ENCODE results near the gene LIPC. TPM values are rescaled to one million over a fixed set of nuclear protein-coding genes. Genes with fewer than 3 reads are reported as not detected.

LIPC gene
- total and polyA plus RNA-seq, 3 donors from 2014 or later = 0.12 to 0.37 TPM; not detected in 1

DNA sequence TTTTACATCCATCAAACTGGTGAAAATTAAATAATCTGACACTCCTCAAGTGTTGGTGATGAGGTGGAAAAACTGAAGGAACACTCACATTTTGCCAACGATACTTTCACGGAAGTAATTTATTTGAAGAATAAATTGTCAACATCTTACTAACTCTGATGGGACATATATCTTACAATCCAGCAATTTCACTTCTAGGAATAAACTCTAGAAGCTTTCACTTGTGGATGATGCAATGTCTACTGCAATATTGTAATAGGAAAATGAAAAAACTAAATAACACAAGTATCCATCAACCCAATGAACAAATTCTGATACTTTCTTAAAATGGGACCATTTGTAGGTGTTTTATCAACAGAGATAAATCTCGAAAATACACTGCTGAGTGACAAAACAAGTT is 16.2 kb upstream of the LIPC start:
- Histone ChIP-seq H3K9me3 (no peaks in the 10 kb centered on the region), H3K27me3 (no peaks in the 10 kb centered on the region), H3K4me3 (no peak overlapping the region), H3K4me1 (no peaks in the 10 kb centered on the region), H3K36me3 (ENCODE audit: low read depth, missing control alignments) (no peaks in the 10 kb centered on the region), H3K27ac (no peak overlapping the region)
- no peak for DNase-seq
- intact Hi-C loops (cut with DNase I; ENCODE audit: low total_unique reads) = no loop called here
- 94 to 97% methylated on average over 3 of the region's 3 CpGs for WGBS, 2 donors
- TF ChIP-seq POLR2A (IDR thresholded peaks at IDR 0.05) = no peak
- TF ChIP-seq, protein P1, sequence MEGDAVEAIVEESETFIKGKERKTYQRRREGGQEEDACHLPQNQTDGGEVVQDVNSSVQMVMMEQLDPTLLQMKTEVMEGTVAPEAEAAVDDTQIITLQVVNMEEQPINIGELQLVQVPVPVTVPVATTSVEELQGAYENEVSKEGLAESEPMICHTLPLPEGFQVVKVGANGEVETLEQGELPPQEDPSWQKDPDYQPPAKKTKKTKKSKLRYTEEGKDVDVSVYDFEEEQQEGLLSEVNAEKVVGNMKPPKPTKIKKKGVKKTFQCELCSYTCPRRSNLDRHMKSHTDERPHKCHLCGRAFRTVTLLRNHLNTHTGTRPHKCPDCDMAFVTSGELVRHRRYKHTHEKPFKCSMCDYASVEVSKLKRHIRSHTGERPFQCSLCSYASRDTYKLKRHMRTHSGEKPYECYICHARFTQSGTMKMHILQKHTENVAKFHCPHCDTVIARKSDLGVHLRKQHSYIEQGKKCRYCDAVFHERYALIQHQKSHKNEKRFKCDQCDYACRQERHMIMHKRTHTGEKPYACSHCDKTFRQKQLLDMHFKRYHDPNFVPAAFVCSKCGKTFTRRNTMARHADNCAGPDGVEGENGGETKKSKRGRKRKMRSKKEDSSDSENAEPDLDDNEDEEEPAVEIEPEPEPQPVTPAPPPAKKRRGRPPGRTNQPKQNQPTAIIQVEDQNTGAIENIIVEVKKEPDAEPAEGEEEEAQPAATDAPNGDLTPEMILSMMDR (IDR thresholded peaks at IDR 0.05) = no peak

DNA sequence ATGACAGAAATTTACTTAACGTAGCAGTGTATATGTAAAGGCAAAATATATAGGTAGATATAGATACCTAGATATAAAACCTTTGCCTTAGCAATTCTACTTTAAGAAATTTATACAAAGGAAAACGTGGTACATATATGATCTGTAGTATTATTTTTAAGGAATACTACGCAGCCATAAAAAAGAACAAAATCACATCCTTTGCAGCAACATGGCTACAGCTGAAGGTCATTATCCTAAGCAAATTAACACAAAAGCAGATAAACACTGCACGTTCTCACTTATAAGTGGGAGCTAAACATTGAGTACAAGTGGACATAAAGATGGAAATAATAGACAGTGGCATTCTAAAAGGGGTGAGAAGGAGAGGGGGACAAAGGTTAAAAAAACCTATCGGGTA is 14.8 kb upstream of the LIPC start:
- WGBS, 2 donors = 86 to 92% methylated on average over 5 of the region's 5 CpGs
- Histone ChIP-seq H3K36me3 (ENCODE audit: low read depth, missing control alignments) (no peaks in the 10 kb centered on the region), H3K27ac (no peak overlapping the region), H3K27me3 (no peaks in the 10 kb centered on the region), H3K4me1 (peaks cover 3% of the 10 kb centered on the region), H3K9me3 (no peaks in the 10 kb centered on the region), H3K4me3 (no peak overlapping the region)
- TF ChIP-seq, protein P1 (IDR thresholded peaks at IDR 0.05) = no peak
- no peak for TF ChIP-seq POLR2A (IDR thresholded peaks at IDR 0.05)
- intact Hi-C loops (cut with DNase I; ENCODE audit: low total_unique reads) = no loop called here
- no peak for DNase-seq

DNA sequence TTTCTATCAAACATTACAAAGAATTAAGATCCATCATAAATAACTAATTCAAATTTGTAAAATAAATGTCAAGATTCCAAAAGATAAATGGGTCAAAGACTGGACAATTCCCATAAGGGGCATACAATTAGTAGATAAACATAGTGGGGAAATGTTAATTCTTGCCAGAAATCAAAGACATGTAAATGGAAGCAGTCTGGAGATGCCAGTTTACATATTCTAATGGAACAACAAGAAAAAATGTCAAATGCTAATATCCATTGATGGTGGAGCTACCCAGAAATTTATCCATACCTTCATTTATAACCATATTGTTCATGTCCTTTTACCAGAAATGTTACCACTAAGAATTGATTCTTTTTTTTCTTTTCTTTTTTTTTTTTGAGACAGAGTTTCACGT is 13.7 kb upstream of the LIPC start:
- DNase-seq = no peak
- H3K9me3 ChIP-seq = no peaks in the 10 kb centered on the region
- no peak overlapping the region for H3K4me3 ChIP-seq
- intact Hi-C loops (cut with DNase I; ENCODE audit: low total_unique reads) = no loop called here
- TF ChIP-seq, protein P1 (IDR thresholded peaks at IDR 0.05) = no peak
- TF ChIP-seq POLR2A (IDR thresholded peaks at IDR 0.05) = no peak
- no peaks in the 10 kb centered on the region for H3K27me3 ChIP-seq
- H3K27ac ChIP-seq = no peak overlapping the region
- no peaks in the 10 kb centered on the region for H3K36me3 ChIP-seq (ENCODE audit: low read depth, missing control alignments)
- peaks cover 3% of the 10 kb centered on the region for H3K4me1 ChIP-seq
- WGBS, 2 donors = 95 to 100% methylated on average over 1 of the region's 1 CpG

DNA sequence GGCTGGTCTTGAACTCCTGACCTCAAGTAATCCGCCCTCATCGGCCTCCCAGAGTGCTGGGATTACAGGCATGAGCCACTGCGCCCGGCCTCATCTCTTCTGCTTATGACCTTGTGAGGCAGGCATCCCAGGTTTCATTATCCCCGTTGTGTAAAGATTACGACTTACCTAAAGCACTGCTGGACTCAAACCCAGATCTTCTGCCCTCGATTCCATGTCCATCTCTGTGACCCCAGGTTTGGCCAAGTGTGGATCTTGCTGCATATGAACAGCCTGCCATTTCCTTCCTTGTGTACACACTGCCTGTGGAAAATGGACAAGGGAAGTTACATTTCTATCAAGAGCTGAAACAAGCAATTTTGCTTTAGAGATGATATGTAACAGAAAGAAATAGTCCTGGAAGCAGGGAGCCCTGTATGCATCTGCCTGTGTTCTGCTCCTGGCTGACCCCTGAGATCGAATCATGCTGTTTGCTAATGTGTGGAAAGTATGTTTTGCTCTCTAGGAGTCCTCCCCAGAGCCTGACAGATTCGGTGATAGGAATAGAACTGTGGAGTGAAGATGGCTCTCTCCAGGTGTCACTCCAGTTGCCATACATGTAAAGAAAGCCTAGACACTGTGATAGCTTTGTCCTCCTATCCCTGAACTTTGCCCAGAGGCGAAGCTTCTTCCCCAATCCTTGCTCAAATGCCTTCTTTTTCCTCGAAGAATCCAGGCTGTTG is 11.8 kb upstream of the LIPC start:
- no peak for DNase-seq
- intact Hi-C loops (cut with DNase I; ENCODE audit: low total_unique reads) = no loop called here
- H3K4me3 ChIP-seq = no peak overlapping the region
- no peaks in the 10 kb centered on the region for H3K27me3 ChIP-seq
- no peaks in the 10 kb centered on the region for H3K36me3 ChIP-seq (ENCODE audit: low read depth, missing control alignments)
- WGBS, 2 donors = 88 to 91% methylated on average over 11 of the region's 11 CpGs
- H3K27ac ChIP-seq = no peak overlapping the region
- TF ChIP-seq POLR2A (IDR thresholded peaks at IDR 0.05) = no peak
- TF ChIP-seq, protein P1 (IDR thresholded peaks at IDR 0.05) = no peak
- H3K9me3 ChIP-seq = no peaks in the 10 kb centered on the region
- peaks cover 3% of the 10 kb centered on the region for H3K4me1 ChIP-seq

DNA sequence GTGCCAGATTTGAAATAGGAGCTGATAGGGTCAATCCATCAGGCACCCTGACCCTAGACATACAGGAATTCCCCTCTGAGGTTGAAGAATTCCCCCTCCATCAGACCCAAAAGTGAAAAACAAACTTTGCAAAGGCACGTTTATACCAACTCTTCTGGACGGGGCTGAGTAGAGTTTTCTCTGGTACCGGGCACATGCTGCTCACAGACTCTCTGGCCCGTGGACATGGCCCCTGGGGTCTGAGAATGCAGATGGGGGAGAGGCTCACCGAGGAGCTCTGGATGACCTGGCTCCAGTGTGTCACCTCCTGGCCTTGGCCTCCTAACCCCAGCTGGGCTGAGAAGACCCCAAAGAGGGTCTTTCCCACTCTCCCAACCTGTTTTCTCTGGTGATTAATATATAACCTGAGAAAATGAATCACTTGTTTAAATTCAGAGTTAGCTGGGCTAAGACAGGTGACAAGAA is 11.2 kb upstream of the LIPC start:
- 48 to 56% methylated on average over 5 of the region's 5 CpGs for WGBS, 2 donors

More for the DNA sequence above, 11.2 kb upstream of the LIPC start:
- H3K27me3 ChIP-seq = no peaks in the 10 kb centered on the region
- intact Hi-C loops (cut with DNase I; ENCODE audit: low total_unique reads) = no loop called here
- H3K27ac ChIP-seq = no peak overlapping the region
- TF ChIP-seq POLR2A (IDR thresholded peaks at IDR 0.05) = no peak
- TF ChIP-seq, protein P1 (IDR thresholded peaks at IDR 0.05) = no peak
- no peaks in the 10 kb centered on the region for H3K9me3 ChIP-seq
- no peak for DNase-seq
- no peaks in the 10 kb centered on the region for H3K36me3 ChIP-seq (ENCODE audit: low read depth, missing control alignments)
- H3K4me1 ChIP-seq = peaks cover 3% of the 10 kb centered on the region
- no peak overlapping the region for H3K4me3 ChIP-seq

Measured in testis (tissue), 3 donors.